Gastrocnemius medialis (tissue), 4 donors: ENCODE measurements around the gene C17orf67.

ENCODE experiments used
- CTCF ChIP-seq, 5 experiments: fragments of 450-650 bp in 3 of 5; fragments of 200-600 bp in 2 of 5; sonication (generic) in 2 of 5; IDR thresholded peaks in 4 of 5; conservative IDR thresholded peaks in 1 of 5; 1 replicate in 4 of 5; 2 replicates in 1 of 5; pipeline ENCODE4 v1.5.1; 2016 to 2019; ENCODE audit warnings: antibody characterized with exemption in 5 of 5, mild to moderate bottlenecking in 3 of 5, moderate library complexity in 3 of 5
- POLR2A ChIP-seq, 2 donors: fragments of 450-650 bp; IDR thresholded peaks; one replicate each; pipeline ENCODE4 v1.6.1; 2017; ENCODE audit warnings: antibody characterized with exemption in 2 of 2, mild to moderate bottlenecking in 2 of 2, moderate library complexity in 2 of 2

- TF ChIP-seq POLR2A (IDR thresholded peaks at IDR 0.05) = no peak
- no peak for TF ChIP-seq CTCF (IDR thresholded peaks at IDR 0.05 in 4 of 5, conservative IDR thresholded peaks at IDR 0.05 in 1 of 5)
Observed at GRCh38 chr17:56810891-56811775, 22.6 kb downstream of the C17orf67 start.
